ENCODE results near the gene TNRC18. TPM values are rescaled to one million over a fixed set of nuclear protein-coding genes. Genes with fewer than 3 reads are reported as not detected.

TNRC18 gene
- total RNA-seq, 1 experiment from 2014 or later, result 159 TPM

- Histone ChIP-seq H3K4me2 (no peak overlapping the region), H3K79me2 (ENCODE audit: low read depth) (peaks cover 54% of the 10 kb centered on the region), H3K36me3 (ENCODE audit: low read depth) (peaks cover 10% of the 10 kb centered on the region; the same call in 1 of the 2 replicates), H2AFZ (no peak overlapping the region), H3K9me3 (ENCODE audit: insufficient read depth, low read depth) (no peaks in the 10 kb centered on the region), H3K27me3 (ENCODE audit: insufficient read depth, low read depth) (no peaks in the 10 kb centered on the region), H3K4me3 (no peak overlapping the region), H3K27ac (no peak overlapping the region), H3F3A (ENCODE audit: insufficient read depth, low read depth) (peaks cover 7% of the 10 kb centered on the region; the same call in 1 of the 2 replicates), H4K20me1 (ENCODE audit: insufficient read depth) (peaks cover 85% of the 10 kb centered on the region), H3K4me1 (replicated peaks; ENCODE audit: insufficient read depth) (no peaks in the 10 kb centered on the region), H3K9me2 (ENCODE audit: insufficient read depth) (no peaks in the 10 kb centered on the region)
- no peak for DNase-seq
- intact Hi-C loops (cut with micrococcal nuclease; ENCODE audit: unreplicated experiment), result no loop called here
- CTCF ChIA-PET, result no interaction called here
- POLR2A ChIA-PET (ENCODE audit: unreplicated experiment), result no interaction called here
- no TSS peak for BruUV-seq (replicated peaks)
- TF ChIP-seq EZH2 (IDR thresholded peaks at IDR 0.05; ENCODE audit: low read depth) (no peak), CTCF (conservative IDR thresholded peaks at IDR 0.05) (no peak)
These were observed 46.4 kb downstream of the TNRC18 start for GRCh38 chr7:5377279-5377678.

- CTCF ChIA-PET, result interaction anchor here (0.6 kb wide), 1 partner anchor 1178 kb away, joined by 8 read pairs; no protein-coding TSS in a partner anchor
- POLR2A ChIA-PET (ENCODE audit: unreplicated experiment), result no interaction called here
These were observed 47.7 kb downstream of the TNRC18 start for GRCh38 chr7:5375925-5376324.

DNA sequence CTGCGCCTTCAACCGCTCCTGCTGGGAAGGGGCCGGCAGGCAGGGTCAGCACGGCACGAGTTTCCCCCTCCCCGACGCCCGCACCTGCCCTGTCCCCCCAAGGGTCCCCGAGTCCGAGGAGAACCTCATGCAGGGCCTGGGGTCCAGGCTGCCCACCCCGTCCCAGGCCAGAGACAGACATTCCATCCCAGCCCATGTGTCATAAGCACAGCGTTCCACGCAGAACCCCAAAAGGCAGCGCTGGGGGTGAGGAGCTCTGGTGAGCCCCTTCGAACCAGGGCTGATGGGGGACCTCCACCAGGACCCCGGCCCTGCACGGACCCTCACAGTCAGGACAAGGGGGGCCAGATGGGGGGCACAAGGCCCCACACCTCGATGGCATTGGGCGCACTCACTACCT is 49.2 kb downstream of the TNRC18 start:
- peaks cover 39% of the 10 kb centered on the region for H3K79me2 ChIP-seq (ENCODE audit: low read depth)
- no peaks in the 10 kb centered on the region for H3K4me1 ChIP-seq (replicated peaks; ENCODE audit: insufficient read depth)
- no peaks in the 10 kb centered on the region for H3K27me3 ChIP-seq (ENCODE audit: insufficient read depth, low read depth)
- TF ChIP-seq CTCF (conservative IDR thresholded peaks at IDR 0.05) (no peak), EZH2 (IDR thresholded peaks at IDR 0.05; ENCODE audit: low read depth) (no peak)
- no peak overlapping the region for H2AFZ ChIP-seq
- POLR2A ChIA-PET (ENCODE audit: unreplicated experiment), result interaction anchor here (0.6 kb wide), 1 partner anchor 36 kb away, joined by 13 read pairs; no protein-coding TSS in a partner anchor
- H4K20me1 ChIP-seq (ENCODE audit: insufficient read depth), result peaks cover 81% of the 10 kb centered on the region
- no TSS peak for BruUV-seq (replicated peaks)
- no peak overlapping the region for H3K27ac ChIP-seq
- intact Hi-C loops (cut with micrococcal nuclease; ENCODE audit: unreplicated experiment), result no loop called here
- H3K9me3 ChIP-seq (ENCODE audit: insufficient read depth, low read depth), result no peaks in the 10 kb centered on the region
- H3K4me3 ChIP-seq, result no peak overlapping the region
- peaks cover 22% of the 10 kb centered on the region for H3K36me3 ChIP-seq (ENCODE audit: low read depth)
- peaks cover 21% of the 10 kb centered on the region for H3F3A ChIP-seq (ENCODE audit: insufficient read depth, low read depth)
- no peak overlapping the region for H3K4me2 ChIP-seq
- H3K9me2 ChIP-seq (ENCODE audit: insufficient read depth), result no peaks in the 10 kb centered on the region
- CTCF ChIA-PET, result no interaction called here
- DNase-seq, result no peak

More at GRCh38 chr7:5375925-5376324, 47.7 kb downstream of the TNRC18 start:
- Histone ChIP-seq H3K36me3 (ENCODE audit: low read depth) (peaks cover 10% of the 10 kb centered on the region; the same call in 1 of the 2 replicates), H4K20me1 (ENCODE audit: insufficient read depth) (peaks cover 82% of the 10 kb centered on the region), H3K9me2 (ENCODE audit: insufficient read depth) (no peaks in the 10 kb centered on the region), H3K79me2 (ENCODE audit: low read depth) (peaks cover 42% of the 10 kb centered on the region), H3K9me3 (ENCODE audit: insufficient read depth, low read depth) (no peaks in the 10 kb centered on the region), H3K4me3 (no peak overlapping the region), H3K4me2 (no peak overlapping the region), H3F3A (ENCODE audit: insufficient read depth, low read depth) (0 out of 2 replicates have a peak, but pooled peaks cover 8% of the 10 kb centered on the region), H3K4me1 (replicated peaks; ENCODE audit: insufficient read depth) (no peaks in the 10 kb centered on the region), H3K27ac (no peak overlapping the region), H2AFZ (no peak overlapping the region), H3K27me3 (ENCODE audit: insufficient read depth, low read depth) (no peaks in the 10 kb centered on the region)
- BruUV-seq (replicated peaks), result no TSS peak
- DNase-seq, result peak in 1 of 2 experiments; percentile 3
- TF ChIP-seq CTCF (conservative IDR thresholded peaks at IDR 0.05) (no peak), EZH2 (IDR thresholded peaks at IDR 0.05; ENCODE audit: low read depth) (no peak)
- intact Hi-C loops (cut with micrococcal nuclease; ENCODE audit: unreplicated experiment), result no loop called here
